Spleen (tissue), 11 donors: ENCODE measurements around the gene DBI. TPM values are rescaled to one million over a fixed set of nuclear protein-coding genes. Genes with fewer than 3 reads are reported as not detected.

Experiments
- DNase-seq: peaks from one replicate; pipeline ENCODE4 v3.0.0-alpha.2; 2020
- H3K27ac ChIP-seq, 8 donors: fragments of 200-600 bp; sonication (generic) in 7 of 8; 1 replicate in 4 of 8; 2 replicates in 4 of 8; pipeline versions ENCODE4 v1.5.0 to v1.8.0; 2016 to 2021; ENCODE audit warnings: inconsistent platforms in 4 of 8, mild to moderate bottlenecking in 4 of 8, moderate library complexity in 1 of 8
- H3K27me3 ChIP-seq, 7 donors: fragments of 200-600 bp; sonication (generic) in 6 of 7; replicated peaks in 1 of 7; 1 replicate in 4 of 7; 2 replicates in 3 of 7; pipeline versions ENCODE4 v1.5.0 to v1.8.0; 2016 to 2021; ENCODE audit warnings: inconsistent platforms in 3 of 7, mild to moderate bottlenecking in 1 of 7
- H3K36me3 ChIP-seq, 6 donors: fragments of 200-600 bp; sonication (generic) in 5 of 6; 1 replicate in 4 of 6; 2 replicates in 2 of 6; pipeline versions ENCODE4 v1.5.0 to v1.8.0; 2016 to 2021; ENCODE audit warnings: inconsistent platforms in 2 of 6
- H3K4me1 ChIP-seq, 6 donors: fragments of 200-600 bp; sonication (generic) in 5 of 6; 1 replicate in 3 of 6; 2 replicates in 3 of 6; pipeline versions ENCODE4 v1.5.0 to v1.8.0; 2016 to 2021; ENCODE audit warnings: inconsistent platforms in 3 of 6
- H3K4me3 ChIP-seq, 8 donors: fragments of 200-600 bp; sonication (generic) in 7 of 8; 1 replicate in 4 of 8; 2 replicates in 4 of 8; pipeline versions ENCODE4 v1.5.0 to v1.8.0; 2016 to 2021; ENCODE audit warnings: inconsistent platforms in 4 of 8, mild to moderate bottlenecking in 4 of 8, moderate library complexity in 2 of 8
- H3K9me3 ChIP-seq, 8 donors: fragments of 200-600 bp; sonication (generic) in 7 of 8; 1 replicate in 4 of 8; 2 replicates in 4 of 8; pipeline versions ENCODE4 v1.5.0 to v1.8.0; 2016 to 2021; ENCODE audit warnings: inconsistent platforms in 4 of 8
- POLR2A ChIP-seq, 3 donors: fragments of 450-650 bp; IDR thresholded peaks; one replicate each; pipeline ENCODE4 v1.5.1; 2017; ENCODE audit warnings: antibody characterized with exemption in 3 of 3, mild to moderate bottlenecking in 1 of 3
- POLR2AphosphoS5 ChIP-seq, 3 donors: sonication (generic); formaldehyde crosslinking; IDR thresholded peaks; one replicate each; pipeline ENCODE4 v1.5.1; 2017; ENCODE audit warnings: antibody characterized with exemption in 3 of 3
- WGBS, 5 donors: extraction: QIAGEN DNeasy Blood & Tissue Kit in 3 of 5; methylation state at CpG; one replicate each; pipeline versions ENCODE4 v1.1.5 to v1.1.7; 2013 to 2018; 5-methylcytosine and 5-hydroxymethylcytosine counted together
- intact Hi-C: fragments of 100-400 bp; cut with DNase I; formaldehyde crosslinking; loops from one replicate; pipeline ENCODE4 v1.15.0; 2023; ENCODE audit warnings: low total_unique reads
- polyA plus RNA-seq, 3 donors: library from polyadenylated mRNA; stranded (reverse); fragments of 200-250 nt; gene quantifications; one replicate each; pipeline ENCODE4 v1.2.1, GENCODE V29; 2013
- total RNA-seq, 7 donors: library from RNA; depleted of rRNA in 3 of 7; stranded (reverse); fragments of >200 nt in 3 of 7; fragmentation: NEBNext Ultra II Directional in 4 of 7; extraction: Animal tissue kit (Norgen Biotek cat#: 25700) in 4 of 7; gene quantifications; one replicate each; pipeline versions ENCODE4 v1.1.0 to v1.2.1, GENCODE V29; 2016 to 2021
- TF ChIP-seq, protein P1 (sequence below), 11 experiments: fragments of 200-600 bp in 7 of 11; fragments of 450-650 bp in 4 of 11; sonication (generic) in 4 of 11; IDR thresholded peaks in 8 of 11; conservative IDR thresholded peaks in 3 of 11; 1 replicate in 7 of 11; 2 replicates in 4 of 11; pipeline versions ENCODE4 v1.4.0 to v1.8.0; 2016 to 2021; ENCODE audit warnings: antibody characterized with exemption in 11 of 11, inconsistent platforms in 4 of 11, mild to moderate bottlenecking in 1 of 11
- donor health status: healthy with polysubstance abuse.
- donor health status: DM: no; HTN: no; CAD: no; lungs with moderate emphysema.
- donor health status: DM: no; HTN: no; CAD: no.
- donor health status: Bipolar disorder and iron deficiency.
- donor health status: healthy.
- donor health status: DM: no; HTN: no; CAD: no.
- donor health status: DM: yes; HTN: yes; CAD: no.

DBI gene
- total and polyA plus RNA-seq, 10 donors: 37.3 to 321 (median 61.2) TPM

DNA sequence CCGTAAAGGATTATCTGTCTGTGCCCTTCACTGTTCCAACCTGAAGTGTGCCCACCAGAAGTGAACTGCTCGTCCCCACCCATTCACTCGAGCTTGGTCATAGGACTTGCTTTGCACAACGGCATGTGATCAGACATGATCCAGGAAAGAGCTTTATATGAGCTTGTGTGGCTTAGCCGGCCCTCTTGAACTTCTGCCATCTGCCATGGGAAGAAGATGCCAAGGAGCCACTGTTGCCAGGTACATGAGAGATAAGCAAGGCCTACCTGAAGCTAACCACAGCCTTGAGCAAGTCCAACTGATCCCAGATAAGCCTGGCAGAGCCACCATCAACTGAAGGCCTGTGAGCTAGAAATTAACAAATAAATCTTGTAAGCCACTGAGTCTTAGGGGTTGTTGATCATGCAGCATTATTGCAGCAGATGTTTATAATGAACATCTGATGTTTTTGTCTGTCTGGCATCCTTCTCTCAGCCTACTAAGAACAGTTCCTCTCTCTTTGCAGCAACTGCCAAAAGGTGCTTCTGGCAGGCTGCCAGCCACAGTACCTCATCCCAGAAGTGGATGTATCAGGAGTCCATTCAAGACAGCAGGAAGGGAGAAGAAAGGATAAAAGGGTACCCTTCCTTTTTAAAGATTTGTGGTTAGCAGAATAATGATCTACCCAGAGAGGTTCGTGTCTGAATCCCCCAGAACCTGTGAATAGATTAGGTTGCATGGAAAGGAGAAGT, 16.8 kb downstream of the DBI start:
- TF ChIP-seq POLR2AphosphoS5 (IDR thresholded peaks at IDR 0.05): no peak
- no peak for TF ChIP-seq POLR2A (IDR thresholded peaks at IDR 0.05)
- TF ChIP-seq, protein P1, sequence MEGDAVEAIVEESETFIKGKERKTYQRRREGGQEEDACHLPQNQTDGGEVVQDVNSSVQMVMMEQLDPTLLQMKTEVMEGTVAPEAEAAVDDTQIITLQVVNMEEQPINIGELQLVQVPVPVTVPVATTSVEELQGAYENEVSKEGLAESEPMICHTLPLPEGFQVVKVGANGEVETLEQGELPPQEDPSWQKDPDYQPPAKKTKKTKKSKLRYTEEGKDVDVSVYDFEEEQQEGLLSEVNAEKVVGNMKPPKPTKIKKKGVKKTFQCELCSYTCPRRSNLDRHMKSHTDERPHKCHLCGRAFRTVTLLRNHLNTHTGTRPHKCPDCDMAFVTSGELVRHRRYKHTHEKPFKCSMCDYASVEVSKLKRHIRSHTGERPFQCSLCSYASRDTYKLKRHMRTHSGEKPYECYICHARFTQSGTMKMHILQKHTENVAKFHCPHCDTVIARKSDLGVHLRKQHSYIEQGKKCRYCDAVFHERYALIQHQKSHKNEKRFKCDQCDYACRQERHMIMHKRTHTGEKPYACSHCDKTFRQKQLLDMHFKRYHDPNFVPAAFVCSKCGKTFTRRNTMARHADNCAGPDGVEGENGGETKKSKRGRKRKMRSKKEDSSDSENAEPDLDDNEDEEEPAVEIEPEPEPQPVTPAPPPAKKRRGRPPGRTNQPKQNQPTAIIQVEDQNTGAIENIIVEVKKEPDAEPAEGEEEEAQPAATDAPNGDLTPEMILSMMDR (IDR thresholded peaks at IDR 0.05 in 8 of 11, conservative IDR thresholded peaks at IDR 0.05 in 3 of 11): no peak
- Histone ChIP-seq H3K9me3 (no peaks in the 10 kb centered on the region), H3K4me3 (no peak overlapping the region), H3K27me3 (no peaks in the 10 kb centered on the region), H3K27ac (no peak overlapping the region), H3K36me3 (no peaks in the 10 kb centered on the region), H3K4me1 (peaks cover 0 to 15% (median 9%) of the 10 kb centered on the region in 6 donors)
- intact Hi-C loops: no loop called here
- 79 to 88% (median 85%) methylated on average over 6 of the region's 6 CpGs for WGBS, 5 donors
- no peak for DNase-seq

DNA sequence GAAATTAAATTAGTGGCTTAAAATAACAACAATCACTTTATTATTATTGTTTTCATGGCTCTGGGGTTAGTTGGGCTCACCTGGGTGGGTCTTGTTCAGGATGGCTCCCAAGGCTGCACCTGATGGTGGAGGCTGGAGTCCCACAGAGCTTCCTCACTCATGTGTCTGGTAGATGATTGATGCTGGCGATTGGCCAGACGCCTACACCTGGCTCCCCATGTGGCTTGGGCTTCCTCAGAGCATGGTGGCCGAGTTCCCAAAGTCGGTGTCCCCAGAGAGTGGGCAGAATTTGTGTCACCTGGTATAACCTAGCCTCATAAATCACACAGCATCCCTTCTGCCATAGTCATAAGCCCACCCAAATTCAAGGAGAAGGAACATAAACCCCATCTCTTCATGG, 18.2 kb downstream of the DBI start:
- no peak for DNase-seq
- Histone ChIP-seq H3K27me3 (no peaks in the 10 kb centered on the region), H3K36me3 (no peaks in the 10 kb centered on the region), H3K4me1 (peaks cover 0 to 21% (median 9%) of the 10 kb centered on the region in 6 donors), H3K9me3 (no peaks in the 10 kb centered on the region), H3K4me3 (no peak overlapping the region), H3K27ac (no peak overlapping the region)
- WGBS, 5 donors: 73 to 90% (median 81%) methylated on average over 4 of the region's 4 CpGs
- intact Hi-C loops: no loop called here
- TF ChIP-seq POLR2AphosphoS5 (IDR thresholded peaks at IDR 0.05) (no peak), POLR2A (IDR thresholded peaks at IDR 0.05) (no peak)
- TF ChIP-seq, protein P1 (IDR thresholded peaks at IDR 0.05 in 8 of 11, conservative IDR thresholded peaks at IDR 0.05 in 3 of 11): no peak

DNA sequence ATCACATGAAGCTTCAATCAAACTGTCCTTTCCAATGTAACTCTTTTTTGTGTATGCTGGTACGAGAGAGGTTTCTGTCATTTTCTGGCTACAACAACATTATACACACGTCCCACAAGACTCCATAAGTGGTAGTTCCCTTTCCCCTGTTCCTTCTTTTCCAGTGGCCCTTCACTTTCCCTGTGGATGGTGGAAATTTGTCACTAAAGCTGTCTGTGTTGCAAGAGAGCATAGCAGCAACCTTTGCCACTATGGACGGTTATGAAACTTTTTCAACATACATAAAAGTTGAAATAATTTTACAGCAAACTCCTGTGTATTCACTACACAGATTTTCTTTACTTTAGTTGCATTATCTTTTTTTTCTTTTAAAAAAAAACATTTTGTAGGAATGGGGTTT, 18.7 kb downstream of the DBI start:
- H3K9me3 ChIP-seq: no peaks in the 10 kb centered on the region
- intact Hi-C loops: no loop called here
- TF ChIP-seq POLR2A (IDR thresholded peaks at IDR 0.05) (no peak), POLR2AphosphoS5 (IDR thresholded peaks at IDR 0.05) (no peak)
- TF ChIP-seq, protein P1 (IDR thresholded peaks at IDR 0.05 in 8 of 11, conservative IDR thresholded peaks at IDR 0.05 in 3 of 11): no peak

DNA sequence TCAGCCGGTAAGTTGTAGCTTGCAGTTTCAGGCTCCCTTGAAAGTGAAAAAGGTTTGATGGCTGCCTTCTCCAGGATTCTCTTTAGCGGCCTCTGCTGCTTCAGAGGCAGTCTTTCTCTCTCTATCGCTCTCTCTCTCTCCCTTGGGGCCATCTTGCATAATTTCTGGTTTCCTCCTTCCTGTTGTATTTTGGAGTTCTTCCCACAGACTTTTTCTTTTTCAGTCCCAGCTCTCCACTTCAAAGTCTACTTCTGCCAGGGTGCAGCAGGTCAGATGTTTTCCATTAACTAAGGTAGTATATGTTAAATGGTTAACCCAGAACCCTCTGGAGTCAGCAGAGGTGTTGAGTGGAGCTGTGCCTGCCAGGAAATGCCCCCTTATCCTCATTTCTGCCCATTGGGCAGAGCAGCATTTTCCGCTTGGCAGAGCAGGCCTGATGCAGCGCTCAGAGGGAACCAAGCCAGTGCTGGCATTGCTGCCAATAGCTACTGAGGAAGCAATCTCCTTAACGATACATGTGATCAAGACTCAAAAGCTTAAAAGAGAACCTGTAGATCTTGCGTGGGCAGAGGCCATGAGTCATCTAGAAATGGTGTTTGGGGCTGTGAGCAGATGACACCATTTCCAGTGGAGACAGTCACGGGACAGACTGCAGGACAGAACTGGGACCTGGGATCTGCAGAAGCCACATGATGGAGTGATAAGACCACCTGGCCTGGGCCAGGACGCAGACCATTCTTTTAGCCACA, 20.8 kb downstream of the DBI start:
- H3K36me3 ChIP-seq: no peaks in the 10 kb centered on the region
- no peaks in the 10 kb centered on the region for H3K9me3 ChIP-seq
- H3K4me1 ChIP-seq: peaks cover 0 to 23% (median 9%) of the 10 kb centered on the region in 6 donors
- H3K27ac ChIP-seq: peak overlapping the region in 2 of 8 donors; percentile 11 to 23
- H3K4me3 ChIP-seq: no peak overlapping the region
- 25 to 42% (median 37%) methylated on average over 9 of the region's 9 CpGs for WGBS, 5 donors
- intact Hi-C loops: no loop called here
- no peak for DNase-seq
- TF ChIP-seq, protein P1 (IDR thresholded peaks at IDR 0.05 in 8 of 11, conservative IDR thresholded peaks at IDR 0.05 in 3 of 11): no peak
- TF ChIP-seq POLR2A (IDR thresholded peaks at IDR 0.05) (no peak), POLR2AphosphoS5 (IDR thresholded peaks at IDR 0.05) (no peak)
- no peaks in the 10 kb centered on the region for H3K27me3 ChIP-seq

More for the DNA sequence above, 18.7 kb downstream of the DBI start:
- Histone ChIP-seq H3K4me1 (peaks cover 0 to 23% (median 9%) of the 10 kb centered on the region in 6 donors), H3K27me3 (no peaks in the 10 kb centered on the region), H3K27ac (no peak overlapping the region), H3K36me3 (no peaks in the 10 kb centered on the region), H3K4me3 (no peak overlapping the region)
- DNase-seq: no peak
- 60 to 88% (median 72%) methylated on average over 3 of the region's 3 CpGs for WGBS, 5 donors
